Measurements from ENCODE around the gene AKT3.
A peak's percentile ranks its signal among the peaks of the same experiment; 100 is the strongest.
"Not testable (repeated sequence)": the region's sequence is repeated elsewhere in the genome, so short reads cannot be mapped to it uniquely, and the experiment has no call there.

AKT3 gene
- 115 to 151 (median 145) reads per million in 3 donors for total RNA-seq

DNA sequence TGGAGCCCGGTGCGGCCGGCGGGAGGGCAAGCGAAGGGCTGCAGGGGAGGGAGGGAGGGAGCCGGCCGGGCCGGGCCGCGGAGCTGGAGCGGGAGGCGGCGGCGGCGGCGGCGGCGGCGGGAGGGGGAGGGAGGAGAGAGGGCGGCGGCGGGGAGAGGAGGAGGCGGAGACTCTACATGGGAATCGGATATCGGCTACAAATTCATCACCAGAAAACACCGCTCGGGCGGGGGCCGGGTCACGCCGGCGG is at the start of gene AKT3:
Gene AKT3 (minus strand): TSS at position 42 of the 250 bp plus-strand sequence. CDS start 7,073 bp downstream, outside the sequence.
- peaks cover 11% of the 10 kb centered on the region for H3K4me1 ChIP-seq (ENCODE audit: control insufficient read depth, insufficient read depth, low read length, poor library complexity, severe bottlenecking)
- H3K27ac ChIP-seq (ENCODE audit: insufficient read depth, low read length, poor library complexity, severe bottlenecking), result peak within 1 kb of the TSS; percentile 94
- H3K4me3 ChIP-seq (ENCODE audit: insufficient read depth, low read depth, low read length, poor library complexity, severe bottlenecking), result peak within 1 kb of the TSS; percentile 80
- no peaks in the 10 kb centered on the region for H3K27me3 ChIP-seq (replicated peaks; ENCODE audit: control insufficient read depth, insufficient read depth, low read length, poor library complexity, severe bottlenecking)
- no peaks in the 10 kb centered on the region for H3K9me3 ChIP-seq (ENCODE audit: control insufficient read depth, low read length)
- DNase-seq, result peak in 1 of 3 donors; percentile 78
- H3K36me3 ChIP-seq (ENCODE audit: control insufficient read depth, insufficient read depth, low read length), result no peaks in the 10 kb centered on the region

DNA sequence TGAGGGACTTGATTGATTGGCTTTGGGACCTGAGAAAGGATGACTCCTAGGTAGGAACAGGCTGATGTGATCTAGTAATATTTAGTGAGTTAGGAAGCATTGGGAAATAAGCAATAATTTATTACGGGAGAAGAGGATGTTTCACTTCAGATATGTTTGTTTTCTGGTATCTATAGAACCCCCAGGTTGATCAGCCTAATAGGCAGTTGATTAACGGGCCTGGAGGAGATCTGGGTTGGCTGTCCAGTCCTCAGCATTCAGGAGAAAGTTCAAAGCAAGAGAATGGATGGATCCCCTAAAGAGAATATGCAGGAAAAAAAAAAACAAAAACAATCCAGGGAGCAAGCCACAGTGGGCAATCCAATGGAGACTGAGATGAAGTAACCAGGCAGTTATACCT is 48.2 kb upstream of the AKT3 start:
- no peak overlapping the region for H3K4me3 ChIP-seq (ENCODE audit: insufficient read depth, low read depth, low read length, poor library complexity, severe bottlenecking)
- no peak overlapping the region for H3K27ac ChIP-seq (ENCODE audit: insufficient read depth, low read length, poor library complexity, severe bottlenecking)
- peaks cover 3% of the 10 kb centered on the region for H3K27me3 ChIP-seq (replicated peaks; ENCODE audit: control insufficient read depth, insufficient read depth, low read length, poor library complexity, severe bottlenecking)
- no peaks in the 10 kb centered on the region for H3K4me1 ChIP-seq (ENCODE audit: control insufficient read depth, insufficient read depth, low read length, poor library complexity, severe bottlenecking)
- no peaks in the 10 kb centered on the region for H3K9me3 ChIP-seq (ENCODE audit: control insufficient read depth, low read length)
- DNase-seq, result no peak
- H3K36me3 ChIP-seq (ENCODE audit: control insufficient read depth, insufficient read depth, low read length), result no peaks in the 10 kb centered on the region

DNA sequence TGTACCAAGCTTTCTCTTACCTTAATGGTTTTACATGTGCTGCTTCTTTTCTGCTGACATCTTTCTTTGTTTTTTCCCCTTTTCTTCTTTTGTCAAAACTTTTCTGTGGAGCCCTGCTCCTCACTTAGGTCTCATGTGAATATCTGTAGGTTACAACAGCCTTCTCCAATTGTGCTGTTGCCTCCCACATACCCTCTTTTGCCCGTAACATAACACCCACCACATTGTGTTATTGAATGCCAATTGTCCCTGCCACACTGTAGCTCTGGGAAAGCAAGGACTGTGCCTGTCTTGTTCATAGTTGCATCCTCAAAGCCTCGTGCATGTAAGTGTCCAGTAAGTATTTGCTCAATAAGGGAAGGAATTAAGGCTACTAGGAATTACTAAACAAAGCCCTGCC is 46.3 kb upstream of the AKT3 start:
- H3K36me3 ChIP-seq (ENCODE audit: control insufficient read depth, insufficient read depth, low read length), result no peaks in the 10 kb centered on the region
- H3K4me1 ChIP-seq (ENCODE audit: control insufficient read depth, insufficient read depth, low read length, poor library complexity, severe bottlenecking), result no peaks in the 10 kb centered on the region
- no peaks in the 10 kb centered on the region for H3K9me3 ChIP-seq (ENCODE audit: control insufficient read depth, low read length)
- no peak for DNase-seq
- H3K27ac ChIP-seq (ENCODE audit: insufficient read depth, low read length, poor library complexity, severe bottlenecking), result no peak overlapping the region
- no peak overlapping the region for H3K4me3 ChIP-seq (ENCODE audit: insufficient read depth, low read depth, low read length, poor library complexity, severe bottlenecking)
- H3K27me3 ChIP-seq (replicated peaks; ENCODE audit: control insufficient read depth, insufficient read depth, low read length, poor library complexity, severe bottlenecking), result no peaks in the 10 kb centered on the region

DNA sequence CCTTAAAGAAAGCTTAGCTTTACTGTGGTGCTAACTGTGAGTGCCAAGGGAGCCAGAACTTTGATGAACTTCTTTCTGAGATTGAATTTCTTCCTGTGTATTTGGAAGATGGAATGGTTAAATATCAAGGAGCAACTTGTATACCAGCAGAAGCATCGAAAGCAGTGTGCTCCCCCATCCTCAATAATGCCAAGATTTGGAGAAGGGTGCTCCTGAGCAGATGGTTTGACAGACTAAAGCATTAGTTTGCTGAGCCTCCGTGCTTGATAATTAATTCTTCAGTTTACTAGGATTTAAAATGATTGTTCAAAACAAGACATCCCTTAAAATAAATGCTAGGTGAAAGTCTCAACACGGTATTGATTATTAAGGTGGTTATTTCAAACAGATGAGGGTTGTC is 42.4 kb upstream of the AKT3 start:
- no peaks in the 10 kb centered on the region for H3K9me3 ChIP-seq (ENCODE audit: control insufficient read depth, low read length)
- no peak overlapping the region for H3K4me3 ChIP-seq (ENCODE audit: insufficient read depth, low read depth, low read length, poor library complexity, severe bottlenecking)
- no peak for DNase-seq
- no peaks in the 10 kb centered on the region for H3K4me1 ChIP-seq (ENCODE audit: control insufficient read depth, insufficient read depth, low read length, poor library complexity, severe bottlenecking)
- no peaks in the 10 kb centered on the region for H3K27me3 ChIP-seq (replicated peaks; ENCODE audit: control insufficient read depth, insufficient read depth, low read length, poor library complexity, severe bottlenecking)
- H3K27ac ChIP-seq (ENCODE audit: insufficient read depth, low read length, poor library complexity, severe bottlenecking), result no peak overlapping the region
- H3K36me3 ChIP-seq (ENCODE audit: control insufficient read depth, insufficient read depth, low read length), result no peaks in the 10 kb centered on the region

DNA sequence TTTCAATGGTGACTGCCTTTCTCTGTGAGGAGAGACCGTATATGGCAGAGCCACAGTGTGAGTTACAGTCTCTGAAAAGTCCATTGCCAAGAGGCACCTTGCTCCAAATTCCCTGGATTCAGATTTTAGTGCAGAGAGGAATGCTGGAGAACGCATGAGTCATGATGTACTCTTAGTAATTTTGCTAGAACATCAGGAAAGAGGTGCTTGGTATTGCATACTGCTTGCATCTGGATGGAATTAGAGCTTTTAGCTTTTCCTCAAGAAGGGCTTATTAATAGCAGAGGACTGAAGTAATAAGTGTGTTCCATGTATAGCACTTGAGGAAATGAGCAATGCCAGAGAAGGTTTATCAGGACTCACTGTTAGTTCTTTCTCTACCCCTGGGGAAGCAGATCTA is 40.5 kb upstream of the AKT3 start:
- H3K4me3 ChIP-seq (ENCODE audit: insufficient read depth, low read depth, low read length, poor library complexity, severe bottlenecking), result no peak overlapping the region
- no peaks in the 10 kb centered on the region for H3K4me1 ChIP-seq (ENCODE audit: control insufficient read depth, insufficient read depth, low read length, poor library complexity, severe bottlenecking)
- DNase-seq, result no peak
- H3K36me3 ChIP-seq (ENCODE audit: control insufficient read depth, insufficient read depth, low read length), result no peaks in the 10 kb centered on the region
- no peak overlapping the region for H3K27ac ChIP-seq (ENCODE audit: insufficient read depth, low read length, poor library complexity, severe bottlenecking)
- no peaks in the 10 kb centered on the region for H3K9me3 ChIP-seq (ENCODE audit: control insufficient read depth, low read length)
- no peaks in the 10 kb centered on the region for H3K27me3 ChIP-seq (replicated peaks; ENCODE audit: control insufficient read depth, insufficient read depth, low read length, poor library complexity, severe bottlenecking)

DNA sequence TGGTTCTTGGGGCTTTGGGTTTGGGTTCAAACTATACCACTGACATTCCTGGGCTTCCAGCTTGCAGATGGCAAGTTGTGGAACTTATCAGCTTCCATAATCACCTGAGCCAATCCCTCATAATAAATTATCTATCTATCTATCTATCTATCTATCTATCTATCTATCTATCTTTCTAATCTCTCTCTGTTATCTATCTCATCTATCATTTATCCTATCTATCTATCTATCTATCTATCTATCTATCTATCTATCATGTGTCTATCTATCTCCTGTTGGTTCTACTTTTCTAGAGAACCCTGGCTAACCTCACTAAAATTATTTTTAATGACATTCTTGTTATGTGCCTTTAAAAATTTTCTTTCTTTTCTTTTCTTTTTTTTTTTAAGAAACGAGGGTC is 35.8 kb upstream of the AKT3 start:
- no peaks in the 10 kb centered on the region for H3K4me1 ChIP-seq (ENCODE audit: control insufficient read depth, insufficient read depth, low read length, poor library complexity, severe bottlenecking)
- H3K36me3 ChIP-seq (ENCODE audit: control insufficient read depth, insufficient read depth, low read length), result no peaks in the 10 kb centered on the region
- H3K9me3 ChIP-seq (ENCODE audit: control insufficient read depth, low read length), result no peaks in the 10 kb centered on the region
- no peak for DNase-seq
- no peak overlapping the region for H3K27ac ChIP-seq (ENCODE audit: insufficient read depth, low read length, poor library complexity, severe bottlenecking)
- H3K27me3 ChIP-seq (replicated peaks; ENCODE audit: control insufficient read depth, insufficient read depth, low read length, poor library complexity, severe bottlenecking), result no peaks in the 10 kb centered on the region
- H3K4me3 ChIP-seq (ENCODE audit: insufficient read depth, low read depth, low read length, poor library complexity, severe bottlenecking), result no peak overlapping the region

DNA sequence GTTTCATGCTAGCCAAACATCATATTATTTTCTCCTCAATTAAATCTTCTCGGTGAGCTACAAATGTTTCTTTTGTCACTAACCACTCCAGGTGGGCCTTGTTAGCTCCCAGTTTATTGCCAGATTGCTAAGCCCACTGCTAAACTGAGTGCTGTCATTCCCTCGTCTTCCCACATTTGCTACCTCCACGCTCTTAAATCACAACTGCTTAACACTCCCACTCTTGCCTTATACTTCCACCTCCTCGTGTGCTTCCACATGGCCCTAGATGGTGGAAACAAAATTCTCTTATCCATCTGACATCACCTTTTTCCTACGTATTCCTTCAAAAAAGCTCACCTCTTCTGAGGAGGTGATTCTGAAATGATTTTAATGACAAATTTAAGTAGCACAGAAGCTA is 34.6 kb upstream of the AKT3 start:
- Histone ChIP-seq H3K36me3 (ENCODE audit: control insufficient read depth, insufficient read depth, low read length) (no peaks in the 10 kb centered on the region), H3K4me3 (ENCODE audit: insufficient read depth, low read depth, low read length, poor library complexity, severe bottlenecking) (no peak overlapping the region)

DNA sequence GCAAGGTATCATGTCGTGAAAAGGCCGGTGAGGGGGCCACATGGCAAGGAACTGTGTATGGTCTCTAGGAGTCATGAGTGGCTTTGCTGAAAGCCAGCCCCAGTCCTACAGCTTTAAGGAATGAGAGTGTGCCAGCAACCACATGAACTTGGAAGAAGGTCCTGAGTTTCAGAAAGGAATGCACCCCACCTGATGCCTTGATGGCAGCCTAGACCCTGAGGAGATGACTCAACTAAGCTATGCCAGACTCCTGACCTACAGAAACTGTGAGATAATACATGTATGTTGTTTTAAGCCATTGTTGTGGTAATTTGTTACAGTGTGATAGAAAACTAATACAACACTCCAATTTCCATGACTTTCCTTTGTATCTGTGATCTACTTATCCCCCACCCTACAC is 33.5 kb upstream of the AKT3 start:
- Histone ChIP-seq H3K36me3 (ENCODE audit: control insufficient read depth, insufficient read depth, low read length) (no peaks in the 10 kb centered on the region), H3K27me3 (replicated peaks; ENCODE audit: control insufficient read depth, insufficient read depth, low read length, poor library complexity, severe bottlenecking) (no peaks in the 10 kb centered on the region), H3K27ac (ENCODE audit: insufficient read depth, low read length, poor library complexity, severe bottlenecking) (no peak overlapping the region), H3K4me3 (ENCODE audit: insufficient read depth, low read depth, low read length, poor library complexity, severe bottlenecking) (no peak overlapping the region), H3K4me1 (ENCODE audit: control insufficient read depth, insufficient read depth, low read length, poor library complexity, severe bottlenecking) (no peaks in the 10 kb centered on the region), H3K9me3 (ENCODE audit: control insufficient read depth, low read length) (no peaks in the 10 kb centered on the region)
- DNase-seq, result no peak

More for the DNA sequence above, 34.6 kb upstream of the AKT3 start:
- Histone ChIP-seq H3K27ac (ENCODE audit: insufficient read depth, low read length, poor library complexity, severe bottlenecking) (no peak overlapping the region), H3K4me1 (ENCODE audit: control insufficient read depth, insufficient read depth, low read length, poor library complexity, severe bottlenecking) (no peaks in the 10 kb centered on the region), H3K27me3 (replicated peaks; ENCODE audit: control insufficient read depth, insufficient read depth, low read length, poor library complexity, severe bottlenecking) (no peaks in the 10 kb centered on the region), H3K9me3 (ENCODE audit: control insufficient read depth, low read length) (no peaks in the 10 kb centered on the region)
- no peak for DNase-seq

DNA sequence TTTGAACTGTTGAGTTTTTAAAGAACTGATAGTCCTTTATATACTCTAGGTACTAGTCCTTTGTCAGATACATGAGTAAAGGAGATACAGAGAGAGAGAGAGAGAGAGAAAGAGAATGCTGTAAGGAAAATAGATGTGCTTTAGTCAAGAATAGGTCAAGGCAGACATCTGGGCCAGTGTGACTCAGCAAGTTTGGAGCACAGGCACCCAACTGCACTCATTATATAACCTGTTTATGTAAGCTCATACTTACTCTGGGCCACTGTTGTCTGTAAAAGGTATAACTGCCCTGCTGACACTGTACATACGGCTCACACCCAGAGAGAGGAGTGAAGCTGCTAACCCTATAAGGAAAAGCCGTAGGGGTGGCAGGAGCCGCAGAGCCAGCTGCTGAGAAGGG is 32.2 kb upstream of the AKT3 start:
- Histone ChIP-seq H3K4me1 (ENCODE audit: control insufficient read depth, insufficient read depth, low read length, poor library complexity, severe bottlenecking) (no peaks in the 10 kb centered on the region), H3K4me3 (ENCODE audit: insufficient read depth, low read depth, low read length, poor library complexity, severe bottlenecking) (no peak overlapping the region), H3K36me3 (ENCODE audit: control insufficient read depth, insufficient read depth, low read length) (no peaks in the 10 kb centered on the region), H3K9me3 (ENCODE audit: control insufficient read depth, low read length) (no peaks in the 10 kb centered on the region), H3K27ac (ENCODE audit: insufficient read depth, low read length, poor library complexity, severe bottlenecking) (no peak overlapping the region), H3K27me3 (replicated peaks; ENCODE audit: control insufficient read depth, insufficient read depth, low read length, poor library complexity, severe bottlenecking) (no peaks in the 10 kb centered on the region)
- no peak for DNase-seq

DNA sequence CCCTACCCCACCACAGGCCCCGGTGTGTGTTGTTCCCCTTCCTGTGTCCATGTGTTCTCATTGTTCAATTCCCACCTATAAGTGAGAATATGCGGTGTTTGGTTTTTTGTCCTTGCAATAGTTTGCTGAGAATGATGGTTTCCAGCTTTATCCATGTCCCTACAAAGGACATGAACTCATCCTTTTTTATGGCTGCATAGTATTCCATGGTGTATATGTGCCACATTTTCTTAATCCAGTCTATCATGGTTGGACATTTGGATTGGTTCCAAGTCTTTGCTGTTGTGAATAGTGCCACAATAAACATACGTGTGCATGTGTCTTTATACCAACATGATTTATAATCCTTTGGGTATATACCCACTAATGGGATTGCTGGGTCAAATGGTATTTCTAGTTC is 27.0 kb upstream of the AKT3 start:
- not testable (repeated sequence) for DNase-seq; H3K27me3 ChIP-seq (replicated peaks; ENCODE audit: control insufficient read depth, insufficient read depth, low read length, poor library complexity, severe bottlenecking); H3K9me3 ChIP-seq (ENCODE audit: control insufficient read depth, low read length); H3K27ac ChIP-seq (ENCODE audit: insufficient read depth, low read length, poor library complexity, severe bottlenecking); H3K4me1 ChIP-seq (ENCODE audit: control insufficient read depth, insufficient read depth, low read length, poor library complexity, severe bottlenecking); H3K36me3 ChIP-seq (ENCODE audit: control insufficient read depth, insufficient read depth, low read length); H3K4me3 ChIP-seq (ENCODE audit: insufficient read depth, low read depth, low read length, poor library complexity, severe bottlenecking)

Data from effector memory CD4-positive, alpha-beta T cell (primary cell).